GF-D8 (cell line): ENCODE results near the gene HPGD.
"Not testable (repeated sequence)": the region's sequence is repeated elsewhere in the genome, so short reads cannot be mapped to it uniquely, and the experiment has no call there.

ENCODE experiments used
- DNase-seq: peaks from one replicate; lab custom pipeline; 2025; lab: John Stamatoyannopoulos, UW

The HPGD gene

DNA sequence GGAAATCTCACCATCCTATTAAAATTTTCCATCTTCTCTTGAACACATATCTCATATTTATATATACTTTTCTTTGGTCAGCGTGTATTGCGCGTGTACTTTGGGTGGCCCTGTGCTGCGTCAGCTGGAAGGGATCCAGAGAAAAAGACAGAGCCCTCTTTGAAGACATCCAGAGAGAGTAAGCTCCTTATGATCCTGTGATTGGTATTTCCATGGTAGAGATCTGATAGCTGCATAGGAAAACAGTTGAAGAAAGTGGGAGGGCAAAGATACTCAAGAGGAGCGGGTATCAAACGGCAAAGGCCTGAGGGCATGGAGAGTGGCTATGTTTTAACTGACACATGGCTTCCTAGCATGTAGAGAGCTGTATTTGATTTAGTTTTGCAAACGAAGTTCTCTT, 4.4 kb upstream of the HPGD start:
- no peak for DNase-seq

DNA sequence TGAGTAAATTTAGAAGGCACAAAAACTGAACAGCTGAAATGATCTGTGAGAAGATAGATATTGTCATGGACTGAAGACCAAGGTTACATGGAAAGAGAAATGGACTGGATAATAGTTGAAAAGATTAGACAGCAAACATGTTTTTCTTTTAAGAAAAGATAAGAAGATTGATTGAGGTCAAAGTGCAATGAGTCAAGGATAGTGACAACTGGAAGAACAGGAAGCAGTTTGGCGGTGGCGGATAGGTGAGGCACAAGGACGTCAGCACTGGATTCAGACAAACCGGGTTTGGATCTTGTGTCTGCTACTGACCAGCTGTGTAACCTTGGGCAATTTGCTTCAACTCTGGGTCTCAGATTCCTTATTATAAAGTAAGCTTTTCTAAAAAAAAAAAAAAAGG, 2.0 kb upstream of the HPGD start:
- no peak for DNase-seq

DNA sequence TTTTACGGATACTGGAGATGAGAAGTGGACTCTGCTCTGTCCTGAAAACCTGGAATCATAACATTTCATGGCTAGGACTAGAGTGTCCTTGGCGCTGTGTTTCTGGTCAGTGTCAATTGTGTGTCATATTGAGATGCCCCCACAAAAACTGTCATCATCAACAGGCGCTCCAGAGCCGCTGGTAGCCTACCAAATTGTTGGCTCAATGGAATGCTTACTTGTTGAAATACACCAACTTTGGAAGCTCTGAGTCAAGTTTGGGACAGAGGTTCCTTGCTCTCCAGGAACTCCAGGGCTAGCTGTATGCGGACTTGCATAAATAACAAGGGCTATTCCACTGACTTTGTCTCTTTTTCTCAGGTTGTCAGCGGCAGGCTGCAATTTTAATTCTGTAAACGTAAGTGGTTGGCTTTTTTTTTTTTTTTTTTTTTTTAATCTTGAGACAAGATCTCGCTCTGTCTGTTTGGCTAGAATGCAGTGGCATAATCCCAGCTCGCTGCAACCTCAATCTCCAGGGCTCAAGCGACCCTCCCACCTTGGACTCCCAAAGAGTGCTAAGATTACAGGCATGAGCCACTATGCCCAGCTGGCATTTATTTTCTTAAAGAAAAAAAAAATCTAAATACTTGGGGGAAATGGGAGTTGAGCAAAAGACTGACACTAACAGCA, 871 bp upstream of the HPGD start:
- DNase-seq = no peak

DNA sequence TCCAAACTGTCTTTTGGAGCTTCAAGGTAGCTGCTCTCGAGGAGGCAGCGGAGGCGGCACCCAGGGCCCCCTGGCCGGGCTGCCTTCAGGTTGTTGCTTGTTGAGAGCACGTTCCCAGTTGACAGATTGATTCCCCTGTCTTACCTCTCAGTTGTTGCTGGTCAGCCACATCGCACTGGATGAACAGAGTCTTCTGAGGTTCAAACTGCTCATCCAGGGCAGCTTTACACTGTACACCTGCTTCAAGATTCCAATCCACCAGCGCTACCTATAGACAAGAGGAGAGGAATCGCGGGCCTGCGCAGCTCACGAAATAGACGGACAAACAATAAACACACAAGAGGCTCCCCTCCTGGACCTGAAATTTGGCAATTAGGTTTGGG, 497 bp downstream of the HPGD start:
- DNase-seq = no peak

DNA sequence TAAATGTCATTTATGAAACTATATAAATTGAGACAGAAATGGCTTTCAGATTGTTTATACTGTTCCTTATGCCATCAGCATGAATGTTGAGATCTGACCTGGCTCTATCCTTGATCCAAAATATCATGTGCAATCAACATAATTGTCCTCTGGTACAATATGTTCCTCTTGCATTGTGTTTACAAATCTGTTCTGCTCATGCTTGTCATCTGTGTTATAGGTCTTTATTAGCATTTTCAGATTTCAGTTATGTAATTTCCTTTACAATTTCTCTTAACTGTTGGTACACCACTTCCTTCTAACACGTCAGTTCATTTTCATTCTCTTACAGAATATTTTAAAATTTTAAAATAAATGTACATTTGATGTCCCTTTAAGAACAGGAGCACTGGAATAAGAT, 1.6 kb downstream of the HPGD start:
- no peak for DNase-seq

DNA sequence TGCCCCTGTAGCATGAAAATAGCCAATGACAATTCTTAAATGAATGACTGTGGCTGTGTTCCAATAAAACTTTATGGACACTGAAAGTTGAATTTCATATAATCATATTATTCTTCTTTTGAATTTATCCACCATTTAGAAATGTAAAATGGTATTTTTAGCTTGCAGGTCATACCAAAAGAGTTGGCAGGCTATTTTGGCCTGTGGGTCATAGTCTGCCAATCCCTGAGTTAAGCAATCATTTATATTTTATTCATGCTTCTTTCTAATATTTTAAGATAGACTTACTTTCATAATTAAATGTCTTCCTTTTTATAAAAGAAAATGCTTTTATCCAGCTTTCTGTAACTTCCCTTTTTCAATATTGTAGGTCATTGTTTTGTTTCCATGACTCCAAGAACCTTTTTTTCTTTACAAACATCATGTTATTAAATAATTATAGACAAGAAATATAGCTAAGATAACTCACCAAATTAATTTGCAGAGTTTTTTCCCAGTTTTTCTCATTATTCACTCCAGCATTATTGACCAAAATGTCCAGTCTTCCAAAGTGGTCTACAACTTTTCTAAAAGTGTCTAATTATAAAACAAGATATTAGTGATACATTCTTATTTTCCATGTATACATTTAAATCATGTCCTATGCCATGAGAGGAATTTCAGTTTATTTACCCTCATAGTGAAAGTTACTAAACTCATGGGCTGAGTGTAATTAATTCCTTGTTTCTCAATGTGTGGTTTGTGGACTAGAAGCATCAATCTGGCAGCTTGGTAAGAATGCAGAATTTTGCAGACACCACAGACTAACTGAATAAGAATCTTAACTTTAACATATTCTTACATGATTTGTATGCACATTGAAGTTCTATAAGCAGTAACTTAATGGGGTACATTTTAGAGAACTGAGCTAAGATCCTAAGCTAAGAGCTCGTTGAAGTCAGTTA, 4.5 kb downstream of the HPGD start:
- no peak for DNase-seq

DNA sequence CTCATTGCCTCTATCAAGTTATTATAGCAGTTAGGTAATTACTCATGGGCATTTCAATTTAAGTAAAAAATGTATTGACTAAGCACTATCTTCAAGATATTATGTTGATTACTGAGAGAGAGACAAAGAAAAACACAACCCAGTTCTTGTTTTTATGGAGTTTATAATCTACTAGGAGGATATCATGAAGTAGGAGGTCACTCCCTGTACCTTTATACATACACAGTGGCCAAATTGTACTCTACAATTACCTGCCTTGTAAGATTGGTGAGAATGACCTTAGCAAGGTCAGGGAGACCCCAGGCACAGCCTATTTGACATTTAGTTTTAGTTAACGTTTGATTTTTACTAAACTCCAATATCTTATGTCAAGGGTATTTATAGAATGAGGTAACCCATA, 5.5 kb downstream of the HPGD start:
- no peak for DNase-seq

DNA sequence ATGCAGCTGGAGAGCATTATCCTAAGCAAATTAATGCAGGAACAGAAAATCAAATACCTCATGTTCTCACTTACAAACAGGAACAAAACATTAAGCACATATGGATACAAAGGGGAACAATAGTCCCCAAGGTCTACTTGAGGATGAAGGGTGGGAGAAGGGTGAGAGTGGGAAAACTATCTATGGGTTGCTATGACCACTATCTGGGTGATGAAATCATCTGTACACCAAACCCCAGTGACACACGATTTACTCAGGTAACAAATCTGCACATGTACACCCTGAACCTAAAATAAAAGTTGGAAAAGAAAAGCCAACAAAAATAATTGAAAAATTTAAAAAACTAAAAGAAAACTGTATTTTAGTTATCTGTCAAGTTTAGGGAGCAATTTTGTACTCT, 5.9 kb downstream of the HPGD start:
- no peak for DNase-seq

DNA sequence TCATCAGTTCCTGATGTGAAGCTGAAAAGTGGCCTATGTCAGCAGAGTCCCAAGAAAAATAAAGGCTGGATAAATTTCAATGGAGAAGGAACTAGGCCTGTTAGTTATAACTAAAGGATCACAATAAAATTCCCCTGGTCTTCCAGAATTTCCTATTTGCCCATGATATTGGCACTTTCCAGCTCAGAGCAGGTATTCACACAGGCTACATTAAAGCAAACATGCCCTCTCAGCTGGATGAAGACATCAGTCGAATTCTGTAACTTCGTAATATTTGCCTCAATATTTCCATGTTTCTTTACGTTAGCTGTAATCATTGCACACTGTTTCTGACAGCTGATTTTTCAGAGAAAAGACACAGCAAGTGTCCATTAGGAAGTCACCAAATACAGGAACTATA, 9.5 kb downstream of the HPGD start:
- no peak for DNase-seq

DNA sequence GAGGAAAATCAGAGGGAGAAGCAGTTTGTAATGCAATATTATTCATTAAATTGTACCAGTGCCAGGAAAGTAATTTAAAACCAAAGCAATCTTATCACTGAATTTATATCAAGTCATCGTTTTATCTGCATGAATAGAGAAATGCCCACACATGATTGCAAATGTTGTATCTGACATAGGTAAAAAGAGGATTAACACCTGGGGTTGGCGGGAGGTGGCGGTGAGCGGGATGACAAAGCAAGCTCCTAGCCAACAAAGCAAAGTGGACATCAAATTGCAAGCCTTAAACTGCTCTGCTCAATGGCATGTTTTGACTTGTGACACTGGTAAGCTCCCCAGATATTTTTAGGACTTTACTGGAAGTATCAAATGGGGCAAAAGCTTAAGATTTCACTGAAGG, 16.4 kb downstream of the HPGD start:
- no peak for DNase-seq

DNA sequence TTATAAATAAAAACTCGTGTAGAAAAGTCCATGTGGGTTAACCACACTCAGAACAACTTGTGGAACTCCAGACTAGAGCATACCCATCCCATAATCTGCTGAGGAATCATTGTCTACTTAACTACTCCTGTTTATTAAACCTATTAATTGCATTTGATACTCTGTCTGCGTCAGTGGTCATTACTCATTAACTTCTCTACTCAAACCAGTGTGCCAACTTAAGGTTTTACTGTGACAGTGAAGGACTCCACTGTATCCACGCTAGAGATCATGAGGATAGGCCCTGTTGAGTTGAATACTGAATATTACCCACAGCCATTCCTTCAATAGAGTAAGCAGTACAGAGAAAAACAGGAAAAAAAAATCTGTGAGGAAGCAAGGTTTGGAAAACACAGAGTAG, 17.3 kb downstream of the HPGD start:
- no peak for DNase-seq

DNA sequence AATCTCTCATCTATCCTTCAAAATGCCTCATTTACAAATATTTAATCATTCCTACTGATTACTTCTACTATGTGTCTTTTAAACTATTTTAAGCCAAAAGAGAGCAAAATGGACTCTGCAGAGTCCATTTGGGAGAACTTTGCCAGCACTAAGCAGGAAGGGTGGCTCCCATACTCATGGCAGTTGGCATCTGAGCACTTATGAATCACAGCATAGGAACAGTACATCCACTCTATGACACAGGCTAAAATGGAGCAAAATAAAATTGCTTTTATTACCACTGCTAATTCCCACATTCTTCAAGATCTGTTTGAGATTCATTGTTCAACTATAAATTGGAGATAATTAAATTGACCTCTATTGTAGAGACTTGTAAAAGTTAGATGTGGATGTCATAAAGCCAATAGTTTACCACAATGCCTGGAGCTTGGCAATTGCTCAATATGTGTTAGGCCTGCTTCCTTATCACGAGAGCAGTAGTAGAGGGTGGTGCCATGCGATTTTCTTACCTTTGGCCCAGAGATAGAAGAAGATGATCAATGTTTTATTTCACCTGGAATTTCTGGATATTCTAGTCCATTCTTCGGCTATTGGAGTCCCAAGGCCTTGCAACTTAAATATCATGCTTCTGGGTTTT, 19.1 kb downstream of the HPGD start:
- DNase-seq = no peak

DNA sequence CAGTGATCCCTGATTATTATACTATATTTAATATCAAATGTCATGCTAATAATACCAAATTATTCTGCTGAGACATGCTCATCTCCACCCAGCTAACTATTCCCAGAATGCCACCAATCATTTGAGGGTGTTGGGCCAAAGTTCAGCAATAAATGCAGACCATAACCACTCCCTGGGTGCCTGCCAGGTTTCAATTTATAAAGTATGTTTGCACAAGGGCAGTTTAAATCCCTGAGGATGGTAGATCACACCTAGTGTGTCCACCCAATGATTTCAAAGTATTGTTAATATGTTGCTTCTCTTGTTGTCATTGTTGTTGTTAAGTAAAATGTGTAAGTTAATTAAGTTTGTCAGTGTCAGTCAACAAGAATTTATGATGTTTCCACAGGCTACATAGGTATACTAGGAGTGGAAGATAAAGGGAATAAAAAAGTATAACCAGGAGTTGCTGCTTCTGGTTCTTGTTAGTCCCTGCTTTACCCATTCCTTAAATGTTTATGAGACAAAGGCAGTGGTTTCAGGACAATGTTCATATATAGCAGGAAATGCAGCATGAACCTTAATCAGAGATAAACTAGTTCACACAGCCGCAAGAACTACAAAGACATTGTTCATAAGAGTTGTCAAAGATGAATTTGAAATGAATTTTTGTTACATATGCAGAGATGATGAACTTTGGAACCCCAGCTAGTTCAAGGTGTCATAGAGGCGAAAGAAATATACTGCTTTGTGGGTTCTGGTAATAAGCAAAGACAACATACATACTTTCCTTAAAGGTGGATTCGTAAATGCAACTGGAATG, 25.5 kb downstream of the HPGD start:
- DNase-seq = no peak

DNA sequence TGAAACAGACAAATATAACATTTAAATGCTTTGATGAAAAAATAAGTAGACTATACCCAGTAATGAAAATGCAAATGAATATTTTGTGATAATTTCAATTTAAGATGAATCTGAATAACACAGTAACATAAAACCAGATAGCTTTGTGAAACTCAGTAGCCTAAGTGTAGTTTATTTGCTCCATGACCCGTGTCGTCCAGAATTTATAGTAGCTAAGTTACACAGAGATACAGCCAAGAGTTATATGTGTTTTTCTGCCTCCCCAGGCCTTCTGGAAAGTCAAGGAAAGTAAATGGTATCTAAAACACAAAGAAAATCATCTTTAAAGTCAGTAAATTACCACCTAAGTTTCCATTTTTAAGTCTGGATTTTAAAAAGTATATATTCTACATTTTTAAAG, 26.7 kb downstream of the HPGD start:
- DNase-seq = no peak

DNA sequence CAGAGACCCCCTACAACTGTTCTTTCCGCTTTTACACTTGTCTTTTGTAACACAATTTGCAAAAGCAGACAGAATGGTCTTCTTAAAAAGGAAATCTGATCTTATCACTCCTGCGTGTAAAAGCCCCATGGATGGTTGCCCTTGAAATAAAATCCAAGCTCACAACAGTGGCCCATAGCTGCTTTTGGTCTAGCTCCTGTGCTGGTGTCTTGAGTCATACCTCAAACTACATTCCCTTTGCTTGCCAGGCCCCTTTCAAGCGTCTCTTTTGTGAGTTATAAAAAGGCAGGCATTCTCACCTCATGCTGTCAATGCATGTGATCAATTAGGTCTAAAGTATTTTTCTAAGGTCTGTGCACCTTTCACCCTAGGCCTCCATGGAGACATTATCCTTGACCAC, 27.6 kb downstream of the HPGD start:
- no peak for DNase-seq

DNA sequence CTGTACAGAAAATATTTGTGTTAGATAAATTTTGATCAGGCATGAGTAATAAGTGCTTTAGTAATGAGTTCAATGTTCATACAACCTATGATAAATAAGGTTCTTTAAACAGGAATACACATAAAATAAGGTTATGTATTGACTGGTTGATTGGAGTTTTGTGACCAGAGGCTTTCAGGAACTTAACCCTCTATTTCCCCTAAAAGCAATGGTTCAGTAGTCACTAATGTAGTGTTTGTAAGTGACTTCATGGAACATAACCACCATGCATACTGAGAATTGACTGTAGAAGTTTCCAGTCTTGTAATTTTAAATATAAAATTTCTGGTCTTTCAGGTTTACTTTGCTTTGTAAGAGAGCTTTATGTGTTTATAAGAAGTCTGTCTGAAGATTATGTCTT, 28.1 kb downstream of the HPGD start:
- DNase-seq = no peak

DNA sequence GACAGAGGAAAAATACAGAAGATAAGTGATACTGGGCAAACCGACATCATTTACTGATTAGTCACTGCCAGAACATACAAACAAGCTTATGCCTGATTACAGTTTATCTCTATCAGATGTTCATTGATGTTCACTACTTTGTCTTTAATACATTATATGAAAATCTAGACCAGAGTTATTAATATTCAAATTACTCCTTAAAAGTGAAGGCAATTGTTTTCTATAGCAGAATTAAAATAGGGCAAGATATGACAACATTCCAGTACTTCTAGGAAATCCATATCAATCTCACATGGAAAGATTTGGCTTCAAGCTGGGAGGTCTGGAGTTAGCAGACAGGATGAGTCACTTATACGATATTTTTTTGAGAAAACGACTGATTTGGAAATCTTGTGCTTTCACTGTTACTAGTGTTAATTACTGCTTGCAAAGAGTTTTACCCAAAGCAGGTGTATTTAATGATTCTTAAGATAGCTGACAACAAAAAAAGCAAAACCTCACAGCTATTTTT, 31.8 kb downstream of the HPGD start:
- DNase-seq = no peak

DNA sequence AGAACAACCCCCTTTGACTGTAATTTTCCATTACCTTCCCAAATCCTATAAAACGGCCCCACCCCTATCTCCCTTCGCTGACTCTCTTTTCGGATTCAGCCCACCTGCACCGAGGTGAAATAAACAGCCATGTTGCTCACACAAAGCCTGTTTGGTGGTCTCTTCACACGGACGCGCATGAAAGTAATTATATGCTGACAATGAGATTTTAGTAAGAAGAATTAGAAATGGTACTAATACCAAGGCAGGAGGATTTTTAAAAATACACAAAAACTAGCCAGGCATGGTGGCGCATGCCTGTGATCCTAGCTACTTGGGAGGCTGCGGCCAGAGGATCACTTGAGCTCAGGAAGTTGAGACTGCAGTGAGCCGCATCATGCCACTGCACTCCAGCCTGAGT, 33.9 kb downstream of the HPGD start:
- not testable (repeated sequence) for DNase-seq

DNA sequence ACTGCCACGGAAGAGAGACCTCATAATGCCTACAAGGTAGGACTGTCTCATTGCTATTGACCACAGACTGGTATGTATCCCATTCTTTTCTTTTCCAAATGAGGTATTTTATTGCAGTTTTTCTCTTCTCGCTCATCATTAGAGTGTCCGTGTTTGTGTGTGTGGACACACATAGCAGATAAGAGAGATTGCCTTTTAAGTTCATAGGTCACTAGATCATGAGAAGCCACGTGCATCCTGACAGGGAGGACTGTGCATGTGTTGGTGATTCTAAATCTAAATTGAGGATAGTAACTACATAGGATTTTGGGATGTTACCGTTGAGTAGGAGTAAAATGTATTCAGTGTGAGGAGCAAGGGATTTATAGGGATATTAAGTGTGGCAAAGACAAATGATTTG, 37.3 kb downstream of the HPGD start:
- DNase-seq = no peak

DNA sequence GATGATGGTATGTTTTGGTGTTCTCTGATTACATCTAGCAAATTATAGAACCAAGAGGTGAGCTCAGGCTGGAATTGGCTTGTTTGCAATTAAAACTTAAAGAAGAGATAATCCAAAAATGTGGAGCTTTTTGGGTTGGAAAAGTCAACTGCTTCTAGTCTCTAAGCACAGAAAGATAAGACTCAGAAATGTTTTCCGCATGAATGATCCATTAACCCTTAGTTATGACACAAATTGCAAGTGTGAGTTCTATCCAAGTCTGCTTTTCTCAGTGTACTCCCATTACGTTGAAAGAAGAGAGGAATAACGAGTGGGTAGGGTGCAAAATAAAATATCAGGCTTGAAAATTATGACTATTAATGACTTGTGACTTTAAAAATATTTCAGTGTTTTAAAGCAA, 38.5 kb downstream of the HPGD start:
- no peak for DNase-seq

DNA sequence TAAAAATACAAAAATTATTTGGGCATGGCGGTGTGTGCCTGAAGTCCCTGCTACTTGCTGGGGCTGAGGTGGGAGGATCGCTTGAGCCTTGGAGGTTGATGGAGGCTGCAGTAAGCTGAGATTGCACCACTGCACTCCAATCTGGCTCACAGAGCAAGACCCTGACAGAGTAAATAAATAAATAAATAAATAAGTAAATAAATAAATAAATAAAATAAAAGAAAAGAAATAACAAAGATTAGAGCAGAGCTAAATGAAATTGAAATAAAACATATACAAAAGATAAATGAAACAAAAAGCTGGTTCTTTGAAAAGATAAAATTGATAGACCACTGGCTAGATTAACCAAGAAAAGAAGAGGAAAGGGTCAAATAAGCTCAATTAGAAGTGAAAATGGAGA, 43.1 kb downstream of the HPGD start:
- DNase-seq = no peak

DNA sequence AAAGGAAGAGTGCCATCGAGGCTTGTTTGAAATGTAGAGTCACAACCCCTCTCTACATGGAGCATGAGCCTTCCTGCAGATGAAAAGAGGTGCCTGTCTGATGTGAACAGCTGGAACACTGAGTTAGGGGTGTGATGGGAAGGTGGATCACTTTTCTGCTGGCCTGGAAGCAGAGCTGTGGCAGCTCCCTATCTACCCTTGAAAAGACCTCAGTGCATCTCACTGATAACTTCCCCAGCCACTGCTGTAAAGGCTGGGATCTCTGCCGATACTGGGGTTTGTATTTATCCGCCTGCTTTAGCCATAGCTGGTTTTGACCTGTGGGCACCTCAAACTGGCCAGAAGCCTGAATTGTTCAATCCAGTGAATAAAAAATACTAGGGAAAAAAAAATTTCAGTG, 46.8 kb downstream of the HPGD start:
- DNase-seq = no peak
